ENCODE data around the gene ZBTB7C.

ZBTB7C gene

GRCh38 chr18:48132797-48133655 lies 276.2 kb downstream of the ZBTB7C start:
- no peak for DNase-seq

DNA sequence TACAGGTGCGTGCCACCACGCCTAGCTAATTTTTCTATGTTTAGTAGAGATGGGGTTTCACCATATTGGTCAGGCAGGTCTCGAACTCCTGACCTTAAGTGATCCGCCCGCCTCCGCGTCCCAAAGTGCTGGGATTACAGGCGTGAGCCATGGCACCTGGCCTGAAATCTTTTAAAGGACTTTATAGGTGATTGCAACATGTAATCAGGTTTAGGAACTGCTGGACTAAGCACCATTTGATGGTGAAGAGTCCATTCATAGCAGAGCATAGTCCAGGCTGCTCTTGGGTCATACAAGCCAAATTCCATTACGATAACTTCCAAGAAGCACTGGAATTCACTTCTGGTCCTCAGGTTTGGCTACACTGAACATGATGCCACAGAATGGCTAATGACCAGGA lies 278.1 kb downstream of the ZBTB7C start:
- no peak for DNase-seq

DNA sequence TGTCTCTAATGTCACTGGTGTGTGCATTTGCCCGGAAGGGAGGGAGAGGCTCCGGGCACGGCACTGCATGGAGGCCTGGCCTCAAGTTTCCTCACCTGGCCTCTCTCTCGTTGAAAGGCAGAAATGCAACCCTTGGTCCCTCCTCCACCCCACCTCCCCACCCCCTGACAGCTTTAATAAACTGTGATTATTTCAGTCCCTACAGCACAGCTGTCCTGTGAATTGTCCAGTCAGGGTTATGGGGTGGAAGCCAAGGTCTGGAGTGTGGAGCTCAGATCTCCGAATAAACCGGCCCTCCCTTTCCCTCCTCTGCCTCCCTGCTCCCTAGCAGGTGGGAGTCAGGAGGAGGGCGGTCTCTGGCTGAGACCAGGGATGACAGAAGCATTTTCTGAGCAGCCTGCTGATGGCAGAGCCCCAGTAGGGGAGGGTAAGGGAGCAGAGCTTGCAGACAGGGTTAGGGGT lies 279.5 kb downstream of the ZBTB7C start:
- DNase-seq = no peak

DNA sequence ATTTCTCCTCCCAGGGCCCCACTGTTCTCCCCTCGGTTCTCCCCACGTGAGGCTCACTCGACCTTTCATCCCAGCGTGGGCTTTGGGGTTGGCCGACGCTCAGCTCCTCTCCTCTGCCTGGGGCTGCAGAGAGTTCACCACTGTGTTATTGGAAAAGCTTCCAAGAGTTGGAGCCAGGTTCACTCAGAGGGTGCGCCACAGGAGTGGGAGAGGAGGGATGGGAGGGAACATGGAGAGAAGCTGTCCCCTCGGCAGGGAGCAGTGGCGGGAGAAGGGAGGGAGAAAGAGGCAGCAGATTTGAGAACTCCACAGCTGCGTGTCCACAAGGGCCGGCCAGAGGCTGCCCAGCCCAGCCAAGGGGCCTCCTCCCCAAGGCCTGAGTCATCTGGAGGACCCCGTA lies 281.6 kb downstream of the ZBTB7C start:
- no peak for DNase-seq

- DNase-seq = no peak
Measured at GRCh38 chr18:48126240-48126639, 282.9 kb downstream of the ZBTB7C start.

DNA sequence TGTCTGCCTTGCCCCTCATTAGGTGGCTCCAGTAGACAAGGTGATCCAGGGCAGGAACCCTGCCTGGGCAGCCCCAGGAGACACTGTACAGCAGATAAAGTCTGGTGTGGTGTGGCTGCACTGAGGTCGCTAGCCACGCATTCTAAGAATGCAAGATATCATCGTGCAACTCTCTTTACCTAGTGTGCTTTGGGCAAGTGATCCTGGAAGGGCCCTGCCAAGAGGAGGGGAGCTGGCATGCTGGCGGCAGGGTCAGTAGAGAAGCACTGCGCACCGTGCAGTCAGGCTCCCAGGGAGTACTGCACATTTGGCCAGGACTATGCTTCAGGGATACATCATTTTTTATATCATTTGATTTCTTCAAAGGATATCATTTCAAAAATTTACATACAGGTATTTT lies 283.5 kb downstream of the ZBTB7C start:
- no peak for DNase-seq

GRCh38 chr18:48124857-48125626 lies 284.1 kb downstream of the ZBTB7C start:
- no peak for DNase-seq

DNA sequence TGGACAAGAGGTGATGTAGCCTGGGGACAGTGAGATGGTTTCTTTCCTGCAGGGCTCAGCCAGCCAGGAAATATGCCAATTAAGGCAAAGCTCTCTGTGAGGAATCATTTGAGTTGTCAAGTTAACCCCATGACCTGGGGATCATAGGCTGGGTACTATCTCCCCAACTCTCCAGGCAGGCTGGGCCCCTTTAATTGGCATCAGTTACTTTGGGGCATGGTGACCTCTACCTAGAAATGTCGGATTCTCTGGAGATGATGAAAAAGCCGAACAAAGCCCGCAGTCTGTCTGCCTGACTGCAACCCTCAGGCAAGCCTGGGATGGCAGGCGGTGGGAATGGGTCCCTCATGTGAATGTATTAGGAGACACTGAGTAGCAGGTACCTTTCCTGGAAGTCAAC lies 285.2 kb downstream of the ZBTB7C start:
- DNase-seq = no peak

- no peak for DNase-seq
Measured at GRCh38 chr18:48123324-48123723, 285.9 kb downstream of the ZBTB7C start.

- DNase-seq = no peak
Measured at GRCh38 chr18:48122816-48123215, 286.4 kb downstream of the ZBTB7C start.

DNA sequence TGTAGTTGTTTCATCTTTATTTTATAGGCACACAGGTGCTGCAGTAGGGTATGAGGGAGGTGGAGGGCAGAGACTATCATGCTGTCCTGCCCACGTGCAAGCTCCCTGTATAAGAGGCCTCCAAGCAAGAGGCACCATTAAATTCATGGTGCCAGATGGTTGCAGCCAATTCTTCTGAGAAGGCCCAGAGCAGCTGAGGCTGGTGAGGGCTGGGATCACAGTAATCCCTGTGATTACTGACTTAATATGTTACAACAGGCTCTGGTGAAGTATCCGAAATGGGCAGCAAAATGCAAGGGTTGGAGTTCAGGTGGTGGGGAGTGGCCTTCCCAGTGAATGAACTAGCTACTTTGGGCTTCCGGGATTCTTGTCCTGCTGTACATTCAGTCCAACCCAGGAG lies 286.8 kb downstream of the ZBTB7C start:
- DNase-seq = no peak

- no peak for DNase-seq
Measured at GRCh38 chr18:48121752-48122151, 287.4 kb downstream of the ZBTB7C start.

GRCh38 chr18:48119204-48119603 lies 290.0 kb downstream of the ZBTB7C start:
- DNase-seq = no peak

GRCh38 chr18:48116873-48117630 lies 292.1 kb downstream of the ZBTB7C start:
- DNase-seq = no peak

DNA sequence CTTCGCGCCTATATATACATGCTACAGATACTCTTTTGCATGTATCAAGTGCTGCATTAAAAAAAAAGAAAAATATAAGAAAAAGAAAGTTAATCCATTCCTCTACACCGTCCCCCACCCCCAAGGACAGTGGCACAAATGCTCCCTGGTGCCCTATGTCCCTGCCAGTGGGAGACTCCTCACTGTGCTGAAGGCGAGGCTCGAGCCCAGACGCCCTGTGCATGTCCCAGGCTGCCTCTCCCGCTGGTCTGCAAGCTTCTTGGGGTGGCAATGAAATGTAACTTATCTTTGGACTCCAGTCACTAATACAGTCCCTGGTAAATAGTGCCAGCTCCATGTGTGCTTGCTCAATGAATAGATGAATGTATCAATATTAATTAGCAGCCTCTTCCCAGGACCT lies 293.2 kb downstream of the ZBTB7C start:
- no peak for DNase-seq

- DNase-seq = no peak
Measured at GRCh38 chr18:48113691-48114090, 295.5 kb downstream of the ZBTB7C start.

DNA sequence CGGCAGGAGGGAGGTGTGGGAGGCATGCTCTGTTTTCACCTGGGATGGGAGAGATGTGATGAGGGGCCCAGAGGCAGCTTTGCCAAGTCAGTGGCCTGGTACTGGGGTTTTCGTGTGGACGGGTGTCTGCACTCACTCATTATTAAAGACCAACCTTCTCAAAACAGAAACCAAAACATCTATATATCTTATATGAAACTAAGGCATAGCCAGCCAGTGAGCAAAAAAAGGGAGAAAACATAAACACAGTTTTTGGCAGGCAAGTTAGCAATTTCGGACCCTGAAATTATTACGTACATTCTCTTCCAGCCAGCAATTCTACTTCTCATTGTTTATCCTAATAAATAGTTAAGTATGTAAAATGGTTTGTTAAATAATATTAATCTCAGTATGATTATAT lies 297.6 kb downstream of the ZBTB7C start:
- DNase-seq = no peak

- DNase-seq = no peak
Measured at GRCh38 chr18:48110797-48111196, 298.4 kb downstream of the ZBTB7C start.

- no peak for DNase-seq
Measured at GRCh38 chr18:48109961-48110493, 299.2 kb downstream of the ZBTB7C start.

DNA sequence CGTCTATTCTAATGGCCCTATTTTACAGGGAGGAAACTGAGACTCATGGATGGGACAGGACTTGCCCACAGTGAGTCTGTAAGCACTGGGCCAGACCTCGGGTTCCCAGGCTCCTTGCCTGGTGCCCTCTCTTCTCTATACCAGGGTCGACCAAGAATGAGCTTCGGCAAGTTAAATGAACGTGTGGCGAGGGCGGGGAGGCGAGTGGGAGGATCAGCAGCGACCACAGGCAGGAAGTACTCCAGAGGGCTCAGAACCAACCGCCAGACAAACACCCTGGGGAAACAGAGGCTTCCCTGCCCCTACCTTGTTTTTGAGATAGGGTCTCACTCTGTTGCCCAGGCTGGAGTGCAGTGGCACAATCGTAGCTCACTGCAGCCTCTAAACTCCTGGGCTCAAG lies 301.0 kb downstream of the ZBTB7C start:
- no peak for DNase-seq

GRCh38 chr18:48106976-48107781 lies 302.0 kb downstream of the ZBTB7C start:
- DNase-seq = no peak

DNA sequence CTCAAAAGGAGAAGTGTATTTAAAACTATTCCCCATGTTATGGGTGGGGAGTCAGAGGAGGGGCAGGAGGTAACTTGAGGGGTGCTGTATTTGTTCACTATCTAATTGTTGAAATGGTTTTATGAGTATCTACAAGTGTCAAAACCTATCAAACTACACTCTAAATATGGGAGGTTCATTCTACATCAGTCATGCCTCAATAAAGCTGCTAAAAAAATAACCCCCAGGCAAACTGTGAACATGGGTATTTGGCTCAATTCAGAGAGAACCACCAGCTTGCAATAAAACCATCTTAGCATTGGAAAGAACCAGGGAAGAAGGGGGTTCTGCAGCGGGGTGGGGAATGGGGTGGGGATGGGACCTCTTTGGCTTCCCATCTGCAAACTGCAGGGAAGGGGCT lies 302.7 kb downstream of the ZBTB7C start:
- no peak for DNase-seq

Measured in activated effector memory CD4-positive, alpha-beta T cell treated with Interleukin-2 at 50 U/mL for 16 hours (primary cell).